DOHH2 (cell line): ENCODE data around the gene GRAMD2B.
"Not testable (repeated sequence)": the region's sequence is repeated elsewhere in the genome, so short reads cannot be mapped to it uniquely, and the experiment has no call there.

Experiments used
- EZH2phosphoT487 ChIP-seq: fragments of 200-600 bp; sonication (generic); IDR thresholded peaks from 2 replicates; pipeline ENCODE4 v1.6.1; 2017; ENCODE audit warnings: borderline replicate concordance, mild to moderate bottlenecking, antibody characterized with exemption, low read length, moderate library complexity, mixed read lengths
- TF ChIP-seq, protein P1 (sequence below): fragments of 200-600 bp; sonication (generic); IDR thresholded peaks from one replicate; pipeline ENCODE4 v1.5.1; 2014; ENCODE audit warnings: antibody characterized with exemption, mild to moderate bottlenecking, low read depth, low read length; ENCODE audit not compliant: poor library complexity, severe bottlenecking

DNA sequence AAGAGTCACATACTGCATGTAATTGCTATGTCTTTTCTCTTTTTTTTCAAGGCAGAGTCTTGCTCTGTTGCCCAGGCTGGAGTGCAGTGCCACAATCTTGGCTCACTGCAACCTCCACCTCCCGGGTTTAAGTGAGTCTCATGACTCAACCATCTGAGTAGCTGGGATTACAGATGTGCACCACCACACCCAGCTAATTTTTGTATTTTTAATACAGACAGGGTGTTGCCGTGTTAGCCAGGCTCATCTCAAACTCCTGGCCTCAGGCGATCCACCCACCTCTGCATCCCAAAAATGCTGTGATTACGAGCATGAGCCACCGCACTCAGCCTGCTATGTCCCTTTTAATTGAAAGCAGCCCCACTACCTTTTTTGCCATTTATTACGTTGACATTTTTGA, 47.3 kb downstream of the GRAMD2B start:
- TF ChIP-seq, protein P1, sequence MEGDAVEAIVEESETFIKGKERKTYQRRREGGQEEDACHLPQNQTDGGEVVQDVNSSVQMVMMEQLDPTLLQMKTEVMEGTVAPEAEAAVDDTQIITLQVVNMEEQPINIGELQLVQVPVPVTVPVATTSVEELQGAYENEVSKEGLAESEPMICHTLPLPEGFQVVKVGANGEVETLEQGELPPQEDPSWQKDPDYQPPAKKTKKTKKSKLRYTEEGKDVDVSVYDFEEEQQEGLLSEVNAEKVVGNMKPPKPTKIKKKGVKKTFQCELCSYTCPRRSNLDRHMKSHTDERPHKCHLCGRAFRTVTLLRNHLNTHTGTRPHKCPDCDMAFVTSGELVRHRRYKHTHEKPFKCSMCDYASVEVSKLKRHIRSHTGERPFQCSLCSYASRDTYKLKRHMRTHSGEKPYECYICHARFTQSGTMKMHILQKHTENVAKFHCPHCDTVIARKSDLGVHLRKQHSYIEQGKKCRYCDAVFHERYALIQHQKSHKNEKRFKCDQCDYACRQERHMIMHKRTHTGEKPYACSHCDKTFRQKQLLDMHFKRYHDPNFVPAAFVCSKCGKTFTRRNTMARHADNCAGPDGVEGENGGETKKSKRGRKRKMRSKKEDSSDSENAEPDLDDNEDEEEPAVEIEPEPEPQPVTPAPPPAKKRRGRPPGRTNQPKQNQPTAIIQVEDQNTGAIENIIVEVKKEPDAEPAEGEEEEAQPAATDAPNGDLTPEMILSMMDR, result not testable (repeated sequence)
- not testable (repeated sequence) for TF ChIP-seq EZH2phosphoT487
